ENCODE results near the gene SLC16A1.

The SLC16A1 gene

GRCh38 chr1:112926858-112927257, 29.1 kb downstream of the SLC16A1 start:
- Histone ChIP-seq H3K79me2 (ENCODE audit: low read length) (peaks cover 92% of the 10 kb centered on the region), H3K9me3 (ENCODE audit: insufficient read depth, low read length) (no peaks in the 10 kb centered on the region), H3K27me3 (ENCODE audit: low read depth, low read length) (no peaks in the 10 kb centered on the region), H3K4me1 (ENCODE audit: low read length) (no peaks in the 10 kb centered on the region), H3K4me2 (ENCODE audit: low read length) (no peak overlapping the region), H3K9ac (ENCODE audit: low read length) (no peak overlapping the region), H2AFZ (ENCODE audit: low read depth, low read length) (no peak overlapping the region), H3K36me3 (replicated peaks; ENCODE audit: low read depth, low read length) (peaks cover 21% of the 10 kb centered on the region), H4K20me1 (ENCODE audit: insufficient read depth, low read length) (peaks cover 5% of the 10 kb centered on the region; the same call in 1 of the 2 replicates), H3K4me3 (ENCODE audit: low read length) (no peak overlapping the region), H3K27ac (ENCODE audit: low read length) (no peak overlapping the region)
- no peak for TF ChIP-seq EZH2phosphoT487 (IDR thresholded peaks at IDR 0.05; ENCODE audit: low read depth)
- TF ChIP-seq, protein P1, sequence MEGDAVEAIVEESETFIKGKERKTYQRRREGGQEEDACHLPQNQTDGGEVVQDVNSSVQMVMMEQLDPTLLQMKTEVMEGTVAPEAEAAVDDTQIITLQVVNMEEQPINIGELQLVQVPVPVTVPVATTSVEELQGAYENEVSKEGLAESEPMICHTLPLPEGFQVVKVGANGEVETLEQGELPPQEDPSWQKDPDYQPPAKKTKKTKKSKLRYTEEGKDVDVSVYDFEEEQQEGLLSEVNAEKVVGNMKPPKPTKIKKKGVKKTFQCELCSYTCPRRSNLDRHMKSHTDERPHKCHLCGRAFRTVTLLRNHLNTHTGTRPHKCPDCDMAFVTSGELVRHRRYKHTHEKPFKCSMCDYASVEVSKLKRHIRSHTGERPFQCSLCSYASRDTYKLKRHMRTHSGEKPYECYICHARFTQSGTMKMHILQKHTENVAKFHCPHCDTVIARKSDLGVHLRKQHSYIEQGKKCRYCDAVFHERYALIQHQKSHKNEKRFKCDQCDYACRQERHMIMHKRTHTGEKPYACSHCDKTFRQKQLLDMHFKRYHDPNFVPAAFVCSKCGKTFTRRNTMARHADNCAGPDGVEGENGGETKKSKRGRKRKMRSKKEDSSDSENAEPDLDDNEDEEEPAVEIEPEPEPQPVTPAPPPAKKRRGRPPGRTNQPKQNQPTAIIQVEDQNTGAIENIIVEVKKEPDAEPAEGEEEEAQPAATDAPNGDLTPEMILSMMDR (IDR thresholded peaks at IDR 0.05; ENCODE audit: low read depth, low read length): no peak

DNA sequence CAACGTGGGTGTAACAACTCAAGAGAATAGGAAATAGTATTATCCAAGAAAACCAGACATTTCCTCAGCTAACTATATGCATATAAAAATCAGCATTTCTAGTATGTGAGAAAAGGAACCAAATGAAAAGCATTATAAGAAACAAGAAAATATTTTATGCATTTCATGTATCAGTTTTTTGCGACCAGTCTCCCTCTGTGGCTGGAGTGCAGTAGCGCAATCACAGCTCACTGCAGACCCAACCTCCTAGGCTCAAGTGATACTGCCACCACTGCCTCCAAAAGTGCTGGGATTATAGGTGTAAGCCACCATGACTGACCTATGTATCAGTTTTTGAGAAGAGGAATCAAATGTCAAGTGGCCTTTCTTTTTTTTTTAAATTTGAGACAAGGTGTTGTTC, 31.0 kb downstream of the SLC16A1 start:
- H4K20me1 ChIP-seq (ENCODE audit: insufficient read depth, low read length): peaks cover 1% of the 10 kb centered on the region; the same call in 1 of the 2 replicates
- H3K27ac ChIP-seq (ENCODE audit: low read length): no peak overlapping the region
- no peak for TF ChIP-seq EZH2phosphoT487 (IDR thresholded peaks at IDR 0.05; ENCODE audit: low read depth)
- TF ChIP-seq, protein P1 (IDR thresholded peaks at IDR 0.05; ENCODE audit: low read depth, low read length): no peak
- no peaks in the 10 kb centered on the region for H3K27me3 ChIP-seq (ENCODE audit: low read depth, low read length)
- H3K79me2 ChIP-seq (ENCODE audit: low read length): peaks cover 81% of the 10 kb centered on the region
- H3K9me3 ChIP-seq (ENCODE audit: insufficient read depth, low read length): no peaks in the 10 kb centered on the region
- H3K9ac ChIP-seq (ENCODE audit: low read length): no peak overlapping the region
- H3K4me2 ChIP-seq (ENCODE audit: low read length): no peak overlapping the region
- H3K4me1 ChIP-seq (ENCODE audit: low read length): no peaks in the 10 kb centered on the region
- H3K36me3 ChIP-seq (replicated peaks; ENCODE audit: low read depth, low read length): peaks cover 23% of the 10 kb centered on the region
- no peak overlapping the region for H3K4me3 ChIP-seq (ENCODE audit: low read length)
- H2AFZ ChIP-seq (ENCODE audit: low read depth, low read length): no peak overlapping the region

DNA sequence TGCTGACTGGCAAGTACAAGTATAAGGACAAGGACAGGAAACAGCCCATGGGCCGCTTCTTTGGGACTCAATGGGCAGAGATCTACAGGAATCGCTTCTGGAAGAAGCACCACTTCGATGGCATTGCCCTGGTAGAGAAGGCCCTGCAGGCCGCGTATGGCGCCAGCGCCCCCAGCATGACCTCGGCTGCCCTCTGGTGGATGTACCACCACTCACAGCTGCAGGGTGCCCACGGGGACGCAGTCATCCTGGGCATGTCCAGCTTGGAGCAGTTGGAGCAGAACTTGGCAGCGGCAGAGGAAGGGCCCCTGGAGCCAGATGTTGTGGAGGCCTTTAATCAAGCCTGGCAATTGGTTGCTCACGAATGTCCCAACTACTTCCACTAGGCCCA, 32.0 kb downstream of the SLC16A1 start:
- H3K9me3 ChIP-seq (ENCODE audit: insufficient read depth, low read length): no peaks in the 10 kb centered on the region
- H3K4me3 ChIP-seq (ENCODE audit: low read length): no peak overlapping the region
- H3K27me3 ChIP-seq (ENCODE audit: low read depth, low read length): no peaks in the 10 kb centered on the region
- H3K36me3 ChIP-seq (replicated peaks; ENCODE audit: low read depth, low read length): peaks cover 24% of the 10 kb centered on the region
- no peaks in the 10 kb centered on the region for H4K20me1 ChIP-seq (ENCODE audit: insufficient read depth, low read length)
- no peaks in the 10 kb centered on the region for H3K4me1 ChIP-seq (ENCODE audit: low read length)
- TF ChIP-seq, protein P1 (IDR thresholded peaks at IDR 0.05; ENCODE audit: low read depth, low read length): no peak
- TF ChIP-seq EZH2phosphoT487 (IDR thresholded peaks at IDR 0.05; ENCODE audit: low read depth): no peak
- H3K9ac ChIP-seq (ENCODE audit: low read length): no peak overlapping the region
- H3K79me2 ChIP-seq (ENCODE audit: low read length): peaks cover 71% of the 10 kb centered on the region
- no peak overlapping the region for H3K27ac ChIP-seq (ENCODE audit: low read length)
- no peak overlapping the region for H2AFZ ChIP-seq (ENCODE audit: low read depth, low read length)
- H3K4me2 ChIP-seq (ENCODE audit: low read length): no peak overlapping the region

- Histone ChIP-seq H3K4me3 (ENCODE audit: low read length) (no peak overlapping the region), H3K4me2 (ENCODE audit: low read length) (no peak overlapping the region), H3K4me1 (ENCODE audit: low read length) (no peaks in the 10 kb centered on the region), H3K27me3 (ENCODE audit: low read depth, low read length) (no peaks in the 10 kb centered on the region), H3K27ac (ENCODE audit: low read length) (no peak overlapping the region), H3K9ac (ENCODE audit: low read length) (no peak overlapping the region), H3K9me3 (ENCODE audit: insufficient read depth, low read length) (no peaks in the 10 kb centered on the region), H2AFZ (ENCODE audit: low read depth, low read length) (no peak overlapping the region), H3K79me2 (ENCODE audit: low read length) (peaks cover 71% of the 10 kb centered on the region), H3K36me3 (replicated peaks; ENCODE audit: low read depth, low read length) (peaks cover 23% of the 10 kb centered on the region), H4K20me1 (ENCODE audit: insufficient read depth, low read length) (no peaks in the 10 kb centered on the region)
- TF ChIP-seq, protein P1 (IDR thresholded peaks at IDR 0.05; ENCODE audit: low read depth, low read length): no peak
- TF ChIP-seq EZH2phosphoT487 (IDR thresholded peaks at IDR 0.05; ENCODE audit: low read depth): no peak
Measured at GRCh38 chr1:112923234-112923958, 32.6 kb downstream of the SLC16A1 start.
